HepG2 (cell line): ENCODE data around the gene ODAPH. TPM values are rescaled to one million over a fixed set of nuclear protein-coding genes. Genes with fewer than 3 reads are reported as not detected.

Experiments used
- DMAP1 ChIP-seq: IDR thresholded peaks from 2 replicates; pipeline ENCODE4 v1.6.1; 2016
- DNMT1 ChIP-seq: sonication (generic); formaldehyde crosslinking; IDR thresholded peaks from 2 replicates; pipeline ENCODE4 v1.5.1; 2020; ENCODE audit warnings: mild to moderate bottlenecking, missing genetic modification reagents
- EHMT2 ChIP-seq: fragments of 200-600 bp; sonication (generic); IDR thresholded peaks from 2 replicates; pipeline ENCODE4 v1.7.0; 2017; ENCODE audit warnings: antibody characterized with exemption, low read depth, low read length, borderline replicate concordance
- JUND ChIP-seq: sonication (generic); formaldehyde crosslinking; IDR thresholded peaks from 2 replicates; pipeline ENCODE4 v1.8.0; 2022; ENCODE audit warnings: mild to moderate bottlenecking, missing genetic modification reagents
- KMT2B ChIP-seq: IDR thresholded peaks from 2 replicates; pipeline ENCODE4 v1.6.1; 2016; ENCODE audit warnings: missing genetic modification reagents, missing compliant biosample characterization
- MEIS2 ChIP-seq: sonication (generic); formaldehyde crosslinking; IDR thresholded peaks from 2 replicates; pipeline ENCODE4 v1.9.0; 2021; ENCODE audit warnings: mild to moderate bottlenecking, missing genetic modification reagents
- TCF7L2 ChIP-seq: IDR thresholded peaks from 2 replicates; pipeline ENCODE4 v1.6.1; 2011; ENCODE audit warnings: mild to moderate bottlenecking, low read depth, low read length, moderate library complexity
- ZNF124 ChIP-seq: sonication (generic); formaldehyde crosslinking; IDR thresholded peaks from 2 replicates; pipeline ENCODE4 v1.4.0; 2020; ENCODE audit warnings: missing genetic modification reagents
- ZNF296 ChIP-seq: sonication (generic); formaldehyde crosslinking; conservative IDR thresholded peaks from 2 replicates; pipeline ENCODE4 v1.5.0; 2020; ENCODE audit warnings: mild to moderate bottlenecking, missing genetic modification reagents
- ZNF3 ChIP-seq: IDR thresholded peaks from 2 replicates; pipeline ENCODE4 v1.7.0; 2017; ENCODE audit warnings: inconsistent platforms
- ZNF367 ChIP-seq: sonication (generic); formaldehyde crosslinking; IDR thresholded peaks from 2 replicates; pipeline ENCODE4 v1.4.0; 2020; ENCODE audit warnings: missing genetic modification reagents, borderline replicate concordance
- ZNF468 ChIP-seq: sonication (generic); formaldehyde crosslinking; IDR thresholded peaks from 2 replicates; pipeline ENCODE4 v1.8.0; 2022; ENCODE audit warnings: mild to moderate bottlenecking, moderate library complexity, missing genetic modification reagents
- ZNF709 ChIP-seq: sonication (generic); formaldehyde crosslinking; IDR thresholded peaks from 2 replicates; pipeline ENCODE4 v1.5.0; 2020; ENCODE audit warnings: mild to moderate bottlenecking, missing genetic modification reagents
- ZNF879 ChIP-seq: sonication (generic); formaldehyde crosslinking; IDR thresholded peaks from 2 replicates; pipeline ENCODE4 v1.8.1; 2023; ENCODE audit warnings: missing genetic modification reagents
- polyA plus RNA-seq, 8 experiments: library from polyadenylated mRNA; depleted of rRNA in 3 of 8; stranded (reverse) in 7 of 8; unstranded in 1 of 8; fragments of >200 nt; fragmentation: Illumina TruSeq in 4 of 8; extraction: Trizol in 4 of 8; gene quantifications; 2 replicates each; pipeline versions ENCODE4 v1.2.1 to v1.2.3, GENCODE V29; 2011 to 2016; ENCODE audit warnings: low read depth in 4 of 8, missing spikeins in 1 of 8, mixed read lengths in 1 of 8; ENCODE audit not compliant: insufficient read depth in 1 of 8
- total RNA-seq, 5 experiments: library from RNA; depleted of rRNA; stranded (reverse); fragments of >200 nt; fragmentation: Illumina TruSeq; extraction: Trizol; gene quantifications; 2 replicates each; pipeline ENCODE4 v1.2.3, GENCODE V29; 2016; ENCODE audit warnings: low read depth in 1 of 5
- TF ChIP-seq, protein P1 (sequence below), 2 experiments: sonication (generic) in 1 of 2; formaldehyde crosslinking in 1 of 2; IDR thresholded peaks; 2 replicates each; pipeline versions ENCODE4 v1.4.0 to v1.6.1; 2016 to 2020; ENCODE audit warnings: borderline replicate concordance in 1 of 2, low read depth in 1 of 2, mild to moderate bottlenecking in 1 of 2, missing genetic modification reagents in 1 of 2
- TF ChIP-seq, protein P2 (sequence below): IDR thresholded peaks from 2 replicates; pipeline ENCODE4 v1.6.1; 2016; ENCODE audit warnings: low read depth, missing genetic modification reagents, missing compliant biosample characterization
- TF ChIP-seq, protein P3 (sequence below): sonication (generic); formaldehyde crosslinking; IDR thresholded peaks from 2 replicates; pipeline ENCODE4 v1.5.0; 2020; ENCODE audit warnings: missing genetic modification reagents
- TF ChIP-seq, protein P4 (sequence below): sonication (generic); formaldehyde crosslinking; IDR thresholded peaks from 2 replicates; pipeline ENCODE4 v1.5.1; 2020; ENCODE audit warnings: missing genetic modification reagents, mild to moderate bottlenecking, borderline replicate concordance

ODAPH gene
- total and polyA plus RNA-seq, 2 of the 13 experiments (the other 11 are each of a cell fraction or from before 2014, with no cell fraction given), result 0.50 TPM; not detected in 1

DNA sequence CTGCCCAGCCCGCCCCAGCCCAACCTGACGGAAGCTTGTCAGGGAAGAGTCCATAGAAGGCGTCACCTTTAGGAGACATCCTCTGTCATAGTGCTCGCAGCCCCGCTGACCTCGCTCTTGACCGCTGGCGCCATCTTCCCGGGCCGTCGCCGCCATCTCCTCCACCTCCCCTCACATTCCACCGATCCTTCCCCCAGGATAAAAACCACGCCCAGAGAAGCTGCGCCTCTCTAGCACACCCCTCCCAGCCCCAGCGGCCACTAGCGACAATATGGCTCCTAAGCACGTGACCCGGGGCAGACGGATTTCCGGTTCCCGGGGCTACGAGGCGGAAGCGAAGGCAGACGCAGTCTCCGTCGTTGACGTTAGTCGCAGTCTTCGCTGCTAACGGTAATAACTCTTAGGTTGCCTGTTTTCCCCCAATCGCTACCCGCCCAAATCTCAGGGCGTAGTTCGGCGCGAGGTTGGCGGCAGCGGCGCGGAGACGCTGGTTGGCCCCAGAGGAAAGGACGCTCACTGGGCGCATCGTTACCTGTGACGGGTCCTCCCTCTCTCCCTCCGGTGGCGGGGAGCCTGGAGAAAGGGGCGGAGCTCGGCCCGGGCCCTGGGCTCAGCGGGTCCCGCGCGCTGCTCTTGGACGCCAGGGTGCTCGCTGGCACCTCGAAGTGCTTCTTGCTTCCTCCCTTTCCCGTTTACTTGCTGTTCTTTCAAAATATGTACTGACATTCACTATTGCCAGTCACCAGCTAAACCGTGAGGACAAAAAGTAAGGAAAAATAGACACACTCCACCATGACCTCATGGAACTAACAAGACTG is 41.5 kb upstream of the ODAPH start, which contains the start of the genes RCHY1 and THAP6 (continued):
- TF ChIP-seq, protein P1, sequence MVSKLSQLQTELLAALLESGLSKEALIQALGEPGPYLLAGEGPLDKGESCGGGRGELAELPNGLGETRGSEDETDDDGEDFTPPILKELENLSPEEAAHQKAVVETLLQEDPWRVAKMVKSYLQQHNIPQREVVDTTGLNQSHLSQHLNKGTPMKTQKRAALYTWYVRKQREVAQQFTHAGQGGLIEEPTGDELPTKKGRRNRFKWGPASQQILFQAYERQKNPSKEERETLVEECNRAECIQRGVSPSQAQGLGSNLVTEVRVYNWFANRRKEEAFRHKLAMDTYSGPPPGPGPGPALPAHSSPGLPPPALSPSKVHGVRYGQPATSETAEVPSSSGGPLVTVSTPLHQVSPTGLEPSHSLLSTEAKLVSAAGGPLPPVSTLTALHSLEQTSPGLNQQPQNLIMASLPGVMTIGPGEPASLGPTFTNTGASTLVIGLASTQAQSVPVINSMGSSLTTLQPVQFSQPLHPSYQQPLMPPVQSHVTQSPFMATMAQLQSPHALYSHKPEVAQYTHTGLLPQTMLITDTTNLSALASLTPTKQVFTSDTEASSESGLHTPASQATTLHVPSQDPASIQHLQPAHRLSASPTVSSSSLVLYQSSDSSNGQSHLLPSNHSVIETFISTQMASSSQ (IDR thresholded peaks at IDR 0.05; ENCODE audit: low read depth), result no peak
- TF ChIP-seq, protein P1 (CRISPR knock-in tag; IDR thresholded peaks at IDR 0.05; ENCODE audit: borderline replicate concordance), result no peak; the same call in 1 of the 2 replicates
- no peak for TF ChIP-seq ZNF124 (CRISPR knock-in tag)
- TF ChIP-seq, protein P2, sequence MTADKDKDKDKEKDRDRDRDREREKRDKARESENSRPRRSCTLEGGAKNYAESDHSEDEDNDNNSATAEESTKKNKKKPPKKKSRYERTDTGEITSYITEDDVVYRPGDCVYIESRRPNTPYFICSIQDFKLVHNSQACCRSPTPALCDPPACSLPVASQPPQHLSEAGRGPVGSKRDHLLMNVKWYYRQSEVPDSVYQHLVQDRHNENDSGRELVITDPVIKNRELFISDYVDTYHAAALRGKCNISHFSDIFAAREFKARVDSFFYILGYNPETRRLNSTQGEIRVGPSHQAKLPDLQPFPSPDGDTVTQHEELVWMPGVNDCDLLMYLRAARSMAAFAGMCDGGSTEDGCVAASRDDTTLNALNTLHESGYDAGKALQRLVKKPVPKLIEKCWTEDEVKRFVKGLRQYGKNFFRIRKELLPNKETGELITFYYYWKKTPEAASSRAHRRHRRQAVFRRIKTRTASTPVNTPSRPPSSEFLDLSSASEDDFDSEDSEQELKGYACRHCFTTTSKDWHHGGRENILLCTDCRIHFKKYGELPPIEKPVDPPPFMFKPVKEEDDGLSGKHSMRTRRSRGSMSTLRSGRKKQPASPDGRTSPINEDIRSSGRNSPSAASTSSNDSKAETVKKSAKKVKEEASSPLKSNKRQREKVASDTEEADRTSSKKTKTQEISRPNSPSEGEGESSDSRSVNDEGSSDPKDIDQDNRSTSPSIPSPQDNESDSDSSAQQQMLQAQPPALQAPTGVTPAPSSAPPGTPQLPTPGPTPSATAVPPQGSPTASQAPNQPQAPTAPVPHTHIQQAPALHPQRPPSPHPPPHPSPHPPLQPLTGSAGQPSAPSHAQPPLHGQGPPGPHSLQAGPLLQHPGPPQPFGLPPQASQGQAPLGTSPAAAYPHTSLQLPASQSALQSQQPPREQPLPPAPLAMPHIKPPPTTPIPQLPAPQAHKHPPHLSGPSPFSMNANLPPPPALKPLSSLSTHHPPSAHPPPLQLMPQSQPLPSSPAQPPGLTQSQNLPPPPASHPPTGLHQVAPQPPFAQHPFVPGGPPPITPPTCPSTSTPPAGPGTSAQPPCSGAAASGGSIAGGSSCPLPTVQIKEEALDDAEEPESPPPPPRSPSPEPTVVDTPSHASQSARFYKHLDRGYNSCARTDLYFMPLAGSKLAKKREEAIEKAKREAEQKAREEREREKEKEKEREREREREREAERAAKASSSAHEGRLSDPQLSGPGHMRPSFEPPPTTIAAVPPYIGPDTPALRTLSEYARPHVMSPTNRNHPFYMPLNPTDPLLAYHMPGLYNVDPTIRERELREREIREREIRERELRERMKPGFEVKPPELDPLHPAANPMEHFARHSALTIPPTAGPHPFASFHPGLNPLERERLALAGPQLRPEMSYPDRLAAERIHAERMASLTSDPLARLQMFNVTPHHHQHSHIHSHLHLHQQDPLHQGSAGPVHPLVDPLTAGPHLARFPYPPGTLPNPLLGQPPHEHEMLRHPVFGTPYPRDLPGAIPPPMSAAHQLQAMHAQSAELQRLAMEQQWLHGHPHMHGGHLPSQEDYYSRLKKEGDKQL, result no peak
- TF ChIP-seq ZNF296 (CRISPR knock-in tag), result no peak
- TF ChIP-seq TCF7L2, result no peak
- TF ChIP-seq, protein P3, sequence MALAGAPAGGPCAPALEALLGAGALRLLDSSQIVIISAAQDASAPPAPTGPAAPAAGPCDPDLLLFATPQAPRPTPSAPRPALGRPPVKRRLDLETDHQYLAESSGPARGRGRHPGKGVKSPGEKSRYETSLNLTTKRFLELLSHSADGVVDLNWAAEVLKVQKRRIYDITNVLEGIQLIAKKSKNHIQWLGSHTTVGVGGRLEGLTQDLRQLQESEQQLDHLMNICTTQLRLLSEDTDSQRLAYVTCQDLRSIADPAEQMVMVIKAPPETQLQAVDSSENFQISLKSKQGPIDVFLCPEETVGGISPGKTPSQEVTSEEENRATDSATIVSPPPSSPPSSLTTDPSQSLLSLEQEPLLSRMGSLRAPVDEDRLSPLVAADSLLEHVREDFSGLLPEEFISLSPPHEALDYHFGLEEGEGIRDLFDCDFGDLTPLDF (CRISPR knock-in tag), result peak; percentile 23; the same call in 1 of the 2 replicates
- TF ChIP-seq EHMT2, result no peak; the same call in 1 of the 2 replicates
- TF ChIP-seq JUND, result no peak
- no peak for TF ChIP-seq ZNF468 (CRISPR knock-in tag)
- peak; percentile 97 for TF ChIP-seq KMT2B (CRISPR knock-in tag)
- no peak; the same call in 1 of the 2 replicates for TF ChIP-seq ZNF367 (CRISPR knock-in tag)
- no peak for TF ChIP-seq ZNF879 (CRISPR knock-in tag)
- TF ChIP-seq ZNF3 (CRISPR knock-in tag), result no peak
- peak; percentile 93 for TF ChIP-seq DMAP1
- 0 out of 2 replicates have a peak, but pooled peaks have one; percentile 33 for TF ChIP-seq DNMT1 (CRISPR knock-in tag)
- TF ChIP-seq, protein P4, sequence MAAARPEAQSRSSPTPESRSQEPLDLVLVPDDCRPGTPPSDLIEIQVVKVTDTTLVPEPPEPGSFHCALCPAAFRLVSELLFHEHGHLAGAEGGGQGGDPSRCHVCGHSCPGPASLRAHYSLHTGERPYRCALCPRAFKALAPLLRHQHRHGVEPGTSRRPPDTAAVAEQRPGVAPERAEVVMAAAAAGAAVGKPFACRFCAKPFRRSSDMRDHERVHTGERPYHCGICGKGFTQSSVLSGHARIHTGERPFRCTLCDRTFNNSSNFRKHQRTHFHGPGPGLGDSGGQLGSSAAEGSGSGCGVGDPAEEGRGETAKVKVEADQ (CRISPR knock-in tag), result no peak
- TF ChIP-seq ZNF709 (CRISPR knock-in tag), result no peak
- 0 out of 2 replicates have a peak, but pooled peaks have one; percentile 6 for TF ChIP-seq MEIS2 (CRISPR knock-in tag)
